ENCODE data around the gene FMN1.
A peak's percentile ranks its signal among the peaks of the same experiment; 100 is the strongest.

Gene FMN1

GRCh38 chr15:32872621-32873283, 321.8 kb downstream of the FMN1 start:
- FAIRE-seq: no peak

DNA sequence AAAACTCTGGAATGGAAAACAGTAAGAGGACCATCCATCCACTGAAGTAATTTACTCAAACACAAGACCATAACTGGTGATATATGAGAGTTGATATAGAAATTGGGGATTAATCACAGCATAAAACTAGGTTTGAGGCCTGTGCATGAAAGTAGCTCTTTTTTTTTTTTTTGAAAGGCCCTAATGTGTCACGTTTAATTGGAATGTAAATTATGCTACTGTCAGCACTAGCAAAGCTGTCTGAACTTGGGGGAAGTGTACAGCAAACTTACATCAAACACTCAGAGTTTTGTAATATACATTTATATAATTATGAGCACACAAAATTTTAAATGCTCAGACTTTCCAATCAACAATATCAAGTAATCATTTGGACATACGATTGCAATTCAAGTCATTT, 322.6 kb downstream of the FMN1 start:
- no peak for DNase-seq (ENCODE audit: insufficient read length, low spot score)
- no peak for FAIRE-seq

More at GRCh38 chr15:32872621-32873283, 321.8 kb downstream of the FMN1 start:
- no peak for DNase-seq (ENCODE audit: insufficient read length, low spot score)

GRCh38 chr15:32870240-32871033, 324.1 kb downstream of the FMN1 start:
- DNase-seq (ENCODE audit: insufficient read length, low spot score): peak; percentile 59
- peak; percentile 55 for FAIRE-seq

DNA sequence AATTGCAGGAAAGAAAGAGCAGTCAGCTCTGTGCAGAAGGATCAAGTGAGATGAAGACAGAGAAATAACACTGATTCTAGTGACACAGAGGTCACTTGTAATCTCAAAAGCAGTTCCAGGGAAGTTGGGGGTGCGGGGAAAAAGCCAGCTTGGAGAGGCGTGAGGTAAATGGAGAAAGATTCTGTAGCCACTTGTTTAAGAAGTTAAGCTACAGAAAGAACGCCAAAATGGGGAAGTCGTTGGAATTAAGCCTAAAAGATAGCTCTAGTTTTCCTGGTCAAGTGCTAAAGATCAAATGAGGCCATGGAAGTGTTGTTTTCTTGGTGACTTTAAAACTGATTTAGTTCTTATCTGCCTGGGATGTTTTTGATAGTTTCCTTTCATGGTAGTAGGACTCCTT, 324.7 kb downstream of the FMN1 start:
- no peak for FAIRE-seq
- DNase-seq (ENCODE audit: insufficient read length, low spot score): no peak

DNA sequence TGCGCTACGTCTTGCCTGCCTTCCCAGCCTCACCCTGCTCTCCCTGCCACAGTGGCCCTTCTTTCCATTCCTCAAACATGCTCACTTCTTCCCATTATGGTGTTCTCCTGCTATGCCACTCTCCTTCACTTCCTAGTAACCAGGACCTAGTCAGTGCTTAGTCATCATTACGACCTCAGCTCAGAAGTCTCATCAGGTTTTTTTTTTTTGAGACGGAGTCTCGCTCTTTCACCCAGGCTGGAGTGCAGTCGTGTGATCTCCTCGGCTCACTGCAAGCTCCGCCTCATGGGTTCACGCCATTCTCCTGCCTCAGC, 327.2 kb downstream of the FMN1 start:
- FAIRE-seq (no peak), DNase-seq (ENCODE audit: insufficient read length, low spot score) (peak; percentile 56)

DNA sequence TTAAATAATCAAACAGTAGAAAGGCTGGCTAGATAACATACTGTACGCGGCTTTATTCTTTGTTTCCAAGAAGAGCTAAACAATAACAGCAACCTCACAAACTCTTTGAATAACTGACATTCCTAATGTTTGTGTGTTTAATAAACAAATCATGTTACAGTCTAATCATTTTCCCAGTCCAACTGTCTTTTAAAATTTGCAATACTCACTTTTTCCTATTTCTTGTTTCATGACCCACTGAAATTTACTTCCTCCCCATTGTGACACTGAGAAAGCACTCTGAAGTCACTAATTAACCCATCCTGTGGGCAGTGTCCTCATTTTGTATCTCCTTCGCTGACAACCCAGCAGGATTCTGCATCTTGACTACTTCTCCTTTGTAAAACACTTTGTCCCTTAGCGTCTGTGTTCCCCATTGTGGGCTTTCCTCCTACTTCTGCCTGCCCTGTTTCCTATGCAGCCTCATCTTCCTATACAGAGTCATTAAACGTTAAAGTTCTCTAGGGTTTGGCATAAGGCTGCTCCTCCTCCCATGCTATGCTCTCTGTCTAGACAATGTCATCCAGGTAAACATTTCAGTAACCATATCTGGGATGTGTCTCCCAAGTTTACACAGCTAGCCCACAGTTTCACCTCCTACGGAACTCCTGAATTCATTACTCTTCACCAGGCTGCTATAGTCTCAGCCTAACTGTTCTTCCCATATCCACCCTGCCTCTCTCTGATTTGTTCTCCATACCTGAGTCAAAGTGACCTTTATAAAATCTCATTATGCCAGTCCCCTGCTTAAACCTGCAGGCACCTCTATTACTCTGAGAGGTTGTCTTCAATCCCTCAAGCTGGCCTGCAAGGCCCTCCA, 327.8 kb downstream of the FMN1 start:
- FAIRE-seq: no peak

DNA sequence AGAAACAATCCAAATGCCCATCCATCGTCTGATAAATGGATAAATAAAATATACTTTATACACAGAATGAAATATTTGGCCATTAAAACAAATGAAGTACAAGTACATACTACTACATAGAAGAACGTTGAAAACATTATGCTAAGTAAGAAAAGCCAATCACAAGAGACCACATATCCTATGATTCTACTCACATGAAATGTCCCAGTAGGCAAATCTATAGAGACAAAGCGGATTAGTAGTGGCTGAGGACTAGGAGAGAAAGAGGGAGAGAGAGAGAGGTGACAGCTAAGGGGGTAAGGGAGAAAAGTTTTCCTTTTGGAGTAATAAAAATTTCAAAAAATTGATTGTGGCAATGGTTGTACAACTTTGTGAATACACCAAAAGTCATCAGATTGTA, 329.7 kb downstream of the FMN1 start:
- FAIRE-seq (no peak), DNase-seq (ENCODE audit: insufficient read length, low spot score) (no peak)

More for the DNA sequence above, 327.8 kb downstream of the FMN1 start:
- DNase-seq (ENCODE audit: insufficient read length, low spot score): no peak

DNA sequence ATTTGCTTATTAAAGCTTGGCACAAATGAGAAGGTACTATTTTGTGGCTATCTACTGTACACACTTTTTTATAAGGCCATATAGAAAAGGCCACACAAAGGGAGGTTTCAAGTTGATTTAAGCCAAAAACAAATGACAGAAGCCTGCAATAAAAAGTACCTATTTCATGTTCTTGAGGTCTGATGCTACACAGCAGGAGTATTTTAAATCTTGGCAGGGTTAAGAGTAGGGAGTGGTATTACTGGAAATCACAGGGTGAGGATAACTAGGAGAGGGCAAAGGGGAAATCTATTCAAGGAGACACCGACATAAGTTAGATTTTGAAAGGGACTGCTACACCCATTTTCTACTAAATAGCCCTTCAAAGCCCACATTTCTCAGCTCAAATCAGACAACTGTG, 330.5 kb downstream of the FMN1 start:
- FAIRE-seq (no peak), DNase-seq (ENCODE audit: insufficient read length, low spot score) (no peak)

- no peak for DNase-seq (ENCODE audit: insufficient read length, low spot score)
- no peak for FAIRE-seq
These were observed 332.8 kb downstream of the FMN1 start for GRCh38 chr15:32861761-32862160.

DNA sequence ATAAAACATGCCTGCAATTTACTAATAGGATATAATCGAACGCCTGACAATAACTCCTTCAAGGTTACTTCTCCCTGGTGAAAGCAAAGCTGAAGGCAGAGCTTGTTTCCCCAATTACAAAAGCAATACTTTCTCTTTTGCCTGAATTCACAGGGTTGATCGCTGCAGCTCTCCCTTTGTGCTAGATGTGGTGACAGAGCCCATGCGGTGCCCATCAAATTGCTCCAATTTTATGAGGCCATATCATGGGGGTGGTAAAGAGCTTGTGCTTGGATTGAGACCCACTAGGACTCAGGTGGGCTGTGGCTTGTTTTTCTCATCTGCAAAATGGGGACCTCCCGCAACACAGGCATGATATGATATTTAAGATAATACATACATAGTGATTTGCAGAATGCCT, 333.3 kb downstream of the FMN1 start:
- DNase-seq (ENCODE audit: insufficient read length, low spot score): no peak
- FAIRE-seq: no peak

GRCh38 chr15:32859996-32860395, 334.5 kb downstream of the FMN1 start:
- FAIRE-seq (no peak), DNase-seq (ENCODE audit: insufficient read length, low spot score) (no peak)

GRCh38 chr15:32859251-32859650, 335.3 kb downstream of the FMN1 start:
- no peak for DNase-seq (ENCODE audit: insufficient read length, low spot score)
- no peak for FAIRE-seq

GRCh38 chr15:32857732-32858131, 336.8 kb downstream of the FMN1 start:
- DNase-seq (ENCODE audit: insufficient read length, low spot score) (no peak), FAIRE-seq (no peak)

- DNase-seq (ENCODE audit: insufficient read length, low spot score): no peak
- FAIRE-seq: no peak
These were observed 337.8 kb downstream of the FMN1 start for GRCh38 chr15:32856753-32857152.

DNA sequence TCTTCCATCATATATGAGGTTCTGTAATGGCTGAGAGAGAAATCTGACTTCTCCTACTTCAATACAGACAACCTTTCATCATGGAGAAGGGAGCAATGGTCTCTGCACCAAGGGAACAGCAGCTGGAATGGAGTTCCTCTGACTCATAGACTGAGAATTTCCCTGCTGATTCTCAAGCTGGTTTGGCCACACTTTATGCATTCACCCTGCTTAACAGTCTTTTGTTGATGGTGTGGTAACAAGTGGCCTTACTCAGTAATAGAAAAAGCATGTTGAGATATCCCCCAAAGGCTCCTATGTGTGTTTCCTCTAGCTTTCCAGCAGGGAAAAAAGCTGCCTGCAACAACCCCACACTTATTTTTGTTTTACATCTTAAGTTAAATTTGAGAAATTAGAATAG, 338.6 kb downstream of the FMN1 start:
- FAIRE-seq: no peak
- peak; percentile 64 for DNase-seq (ENCODE audit: insufficient read length, low spot score)

GRCh38 chr15:32853592-32853991, 340.9 kb downstream of the FMN1 start:
- FAIRE-seq: no peak
- DNase-seq (ENCODE audit: insufficient read length, low spot score): no peak

GRCh38 chr15:32852771-32853170, 341.7 kb downstream of the FMN1 start:
- no peak for DNase-seq (ENCODE audit: insufficient read length, low spot score)

DNA sequence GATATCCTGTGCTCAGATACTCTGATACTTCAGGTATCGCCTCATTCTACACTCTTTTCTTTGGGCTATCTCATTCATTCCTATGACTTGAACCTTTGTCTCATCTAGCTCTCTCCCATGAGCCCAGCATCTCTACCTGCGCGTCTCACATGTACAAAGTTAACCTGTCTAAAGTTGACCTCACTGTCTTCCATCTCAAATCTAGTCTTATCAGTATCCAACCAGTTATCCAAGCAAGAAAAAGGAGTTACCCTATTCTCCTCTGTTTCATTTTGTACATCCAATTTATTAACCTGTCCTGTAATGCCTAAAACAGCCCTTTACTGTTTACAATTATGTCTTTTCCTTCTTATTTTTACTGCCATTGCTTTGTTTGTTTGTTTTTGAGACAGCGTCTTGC, 342.5 kb downstream of the FMN1 start:
- DNase-seq (ENCODE audit: insufficient read length, low spot score) (no peak), FAIRE-seq (no peak)

More at GRCh38 chr15:32852771-32853170, 341.7 kb downstream of the FMN1 start:
- FAIRE-seq: no peak

DNA sequence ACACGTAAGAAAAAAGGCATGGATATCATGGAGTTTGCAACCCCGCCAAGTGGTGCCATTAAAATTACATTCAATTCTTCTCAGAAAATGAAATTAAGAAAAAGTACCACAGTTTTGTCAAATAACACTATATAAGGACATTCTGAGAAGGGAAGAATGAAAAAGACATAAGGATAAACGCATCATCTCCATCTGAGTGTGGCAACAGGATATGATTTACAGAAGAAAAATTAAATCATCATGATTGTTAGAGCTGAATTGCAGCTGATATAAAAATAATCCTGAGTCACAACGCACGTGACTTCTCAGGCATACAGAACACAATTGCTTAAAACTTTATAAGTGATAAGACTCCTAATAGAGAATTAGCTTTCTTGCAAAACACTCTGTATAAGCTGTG, 342.9 kb downstream of the FMN1 start:
- no peak for DNase-seq (ENCODE audit: insufficient read length, low spot score)
- FAIRE-seq: no peak

GRCh38 chr15:32849769-32850668, 344.5 kb downstream of the FMN1 start:
- peak; percentile 62 for DNase-seq (ENCODE audit: insufficient read length, low spot score)

More at GRCh38 chr15:32849769-32850668, 344.5 kb downstream of the FMN1 start:
- peak; percentile 33 for FAIRE-seq
